ENCODE measurements around the gene PRR3.

Gene PRR3

GRCh38 chr6:30560930-30561329 is 3.8 kb downstream of the PRR3 start:
- DNase-seq (ENCODE audit: extremely low read depth, low read depth), result no peak
- TF ChIP-seq CTCF (IDR thresholded peaks at IDR 0.05; ENCODE audit: low read depth, low read length), result no peak

- TF ChIP-seq CTCF (IDR thresholded peaks at IDR 0.05; ENCODE audit: low read depth, low read length), result no peak
These were observed 5.7 kb downstream of the PRR3 start for GRCh38 chr6:30562470-30563425.

GRCh38 chr6:30564114-30564513 is 7.0 kb downstream of the PRR3 start:
- TF ChIP-seq CTCF (IDR thresholded peaks at IDR 0.05; ENCODE audit: low read depth, low read length), result no peak
- no peak for DNase-seq (ENCODE audit: extremely low read depth, low read depth)

More at GRCh38 chr6:30562470-30563425, 5.7 kb downstream of the PRR3 start:
- no peak for DNase-seq (ENCODE audit: extremely low read depth, low read depth)

GRCh38 chr6:30565772-30566171 is 8.7 kb downstream of the PRR3 start:
- DNase-seq (ENCODE audit: extremely low read depth, low read depth), result no peak
- TF ChIP-seq CTCF (IDR thresholded peaks at IDR 0.05; ENCODE audit: low read depth, low read length), result no peak

GRCh38 chr6:30568245-30568644 is 11.2 kb downstream of the PRR3 start:
- TF ChIP-seq CTCF (IDR thresholded peaks at IDR 0.05; ENCODE audit: low read depth, low read length), result no peak
- no peak for DNase-seq (ENCODE audit: extremely low read depth, low read depth)

GRCh38 chr6:30570263-30570662 is 13.2 kb downstream of the PRR3 start:
- no peak for DNase-seq (ENCODE audit: extremely low read depth, low read depth)
- TF ChIP-seq CTCF (IDR thresholded peaks at IDR 0.05; ENCODE audit: low read depth, low read length), result no peak

- DNase-seq (ENCODE audit: extremely low read depth, low read depth), result no peak
- no peak for TF ChIP-seq CTCF (IDR thresholded peaks at IDR 0.05; ENCODE audit: low read depth, low read length)
These were observed 13.6 kb downstream of the PRR3 start for GRCh38 chr6:30570740-30571074.

All from AG09319 (cell line).